Eye (tissue), 1 donor: ENCODE measurements around the gene NFKB1.

Experiments used
- DNase-seq: peaks from one replicate; pipeline ENCODE4 v3.0.0-alpha.2; 2015

NFKB1 gene

DNA sequence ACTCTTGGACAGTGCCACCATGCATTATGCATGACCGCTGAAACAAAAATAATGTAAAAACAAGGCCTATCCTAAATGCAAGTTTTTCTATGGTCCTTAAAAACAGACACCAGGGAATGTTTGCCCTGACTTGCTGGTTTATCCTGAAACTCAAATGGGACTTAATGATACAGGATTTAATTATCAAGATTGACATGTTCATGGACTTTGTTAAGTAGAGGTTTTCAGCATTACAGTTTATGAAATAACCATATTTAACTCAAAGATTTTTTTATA lies 1.3 kb downstream of the NFKB1 start:
- DNase-seq: no peak

DNA sequence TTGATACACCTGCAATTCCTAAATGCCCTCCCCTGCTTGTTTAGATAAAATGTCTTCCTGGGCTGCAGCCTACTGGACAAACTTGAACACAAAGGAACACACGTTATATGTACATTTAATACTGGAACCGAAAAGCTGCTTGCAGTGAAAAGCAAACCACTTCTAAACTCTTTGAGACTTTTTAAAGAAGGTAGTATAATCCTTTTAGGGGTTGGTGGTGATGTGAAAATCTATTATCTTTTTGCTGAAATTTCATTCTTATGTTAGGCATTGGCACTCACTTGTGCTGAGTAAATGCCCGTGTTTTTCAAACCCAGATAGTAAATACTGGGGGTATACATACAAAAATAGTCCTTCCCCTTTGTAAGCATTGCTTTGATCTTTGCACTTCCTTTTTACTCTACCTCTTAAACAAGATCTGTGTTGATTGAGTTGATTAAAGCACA lies 2.2 kb downstream of the NFKB1 start:
- peak; percentile 26 for DNase-seq

DNA sequence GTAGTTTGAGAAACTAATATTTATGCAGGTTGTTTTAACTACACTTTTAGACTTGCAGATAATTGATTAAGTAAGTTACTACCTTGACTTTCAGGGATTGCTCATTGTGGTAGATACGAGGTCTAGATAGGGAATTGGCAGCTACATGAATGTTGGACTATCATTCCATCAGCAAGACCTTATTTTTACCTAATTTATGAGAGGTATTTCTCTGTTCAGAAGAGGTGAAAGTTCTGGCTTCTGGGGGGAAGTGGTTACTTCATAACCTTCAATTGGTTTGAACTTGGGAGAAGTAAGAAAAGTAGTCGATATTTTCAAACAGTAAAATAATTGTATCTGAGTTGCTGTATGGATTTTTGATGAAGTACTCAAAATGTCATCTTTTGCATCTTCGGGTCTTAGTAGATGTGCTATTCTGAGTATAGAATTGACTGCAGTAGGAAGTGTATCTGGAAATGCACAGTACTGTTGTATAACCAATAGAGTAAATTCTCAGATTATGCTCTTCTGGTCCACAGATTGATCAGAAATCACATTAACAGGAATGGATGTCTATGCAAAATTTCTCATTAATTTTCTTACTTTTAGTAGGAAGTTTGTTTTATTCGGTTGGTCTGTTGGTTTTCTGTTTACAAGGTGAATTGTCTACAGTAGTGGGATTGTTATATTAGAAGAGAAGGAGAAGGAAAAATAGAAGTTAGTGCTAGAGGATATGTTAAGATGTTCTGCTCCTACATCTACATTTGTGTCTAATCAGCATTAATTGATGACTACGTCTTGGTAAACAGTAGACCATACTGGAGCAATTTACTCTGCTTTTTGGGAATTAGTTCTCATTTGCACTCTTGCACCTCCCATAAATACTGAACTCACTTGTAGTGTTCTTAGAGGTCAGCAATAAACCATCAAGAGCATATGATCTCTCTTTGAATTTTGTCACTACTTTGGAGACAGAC lies 3.0 kb downstream of the NFKB1 start:
- no peak for DNase-seq

DNA sequence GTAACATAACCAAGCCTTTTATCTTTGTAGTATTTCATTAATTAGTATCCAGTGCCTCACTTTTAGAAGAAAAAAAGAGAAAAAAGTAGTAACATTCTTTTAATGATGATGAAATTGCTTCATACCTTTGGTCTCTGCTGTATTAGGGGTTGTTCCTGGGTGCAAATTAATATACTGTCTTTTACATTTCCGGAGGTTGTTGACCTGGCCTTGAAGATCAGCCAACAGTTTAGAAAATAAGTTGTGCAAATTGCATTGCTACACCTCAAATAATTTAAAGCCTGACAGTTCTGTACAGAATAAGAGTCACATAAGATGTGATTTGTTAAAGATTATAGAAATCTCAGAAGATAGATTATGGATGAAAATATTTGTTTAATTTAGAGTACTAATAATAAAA lies 3.8 kb downstream of the NFKB1 start:
- DNase-seq: no peak

DNA sequence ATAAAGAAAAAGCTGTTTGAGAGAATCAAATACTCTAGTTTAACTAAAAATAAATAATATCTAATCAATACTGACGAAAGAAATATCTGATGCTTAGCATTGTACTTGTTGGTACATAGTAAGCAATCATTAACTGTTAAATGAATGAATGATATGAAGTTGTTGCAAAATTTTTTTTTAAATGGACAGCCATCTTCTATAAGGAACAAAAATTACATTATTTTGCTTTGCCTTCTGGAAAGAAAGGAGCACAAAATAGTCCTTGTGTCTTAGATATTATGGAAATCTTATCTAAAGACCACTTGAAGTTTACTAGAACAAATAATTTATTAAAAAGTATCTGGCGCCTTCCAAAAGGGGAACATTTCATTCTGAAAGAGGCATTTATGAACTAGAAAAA lies 4.5 kb downstream of the NFKB1 start:
- no peak for DNase-seq

DNA sequence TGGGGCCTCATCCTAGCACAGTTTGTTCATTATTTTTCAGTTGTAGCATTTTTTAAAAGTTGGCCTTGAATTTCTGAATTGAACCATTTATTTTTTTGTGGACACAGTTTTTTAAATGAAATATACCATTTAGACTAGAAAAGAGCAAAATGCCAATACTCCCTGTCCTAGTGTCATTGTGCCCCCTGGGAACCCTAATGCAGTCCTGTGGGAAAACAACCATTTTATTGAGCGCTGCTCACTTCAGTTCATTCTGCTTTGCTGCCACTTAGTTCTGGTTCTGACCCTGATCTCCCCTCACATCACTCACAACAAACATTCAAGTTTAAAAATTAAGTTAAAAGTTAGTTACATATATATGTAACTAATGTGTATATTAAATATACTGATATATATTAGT lies 5.4 kb downstream of the NFKB1 start:
- DNase-seq: no peak

DNA sequence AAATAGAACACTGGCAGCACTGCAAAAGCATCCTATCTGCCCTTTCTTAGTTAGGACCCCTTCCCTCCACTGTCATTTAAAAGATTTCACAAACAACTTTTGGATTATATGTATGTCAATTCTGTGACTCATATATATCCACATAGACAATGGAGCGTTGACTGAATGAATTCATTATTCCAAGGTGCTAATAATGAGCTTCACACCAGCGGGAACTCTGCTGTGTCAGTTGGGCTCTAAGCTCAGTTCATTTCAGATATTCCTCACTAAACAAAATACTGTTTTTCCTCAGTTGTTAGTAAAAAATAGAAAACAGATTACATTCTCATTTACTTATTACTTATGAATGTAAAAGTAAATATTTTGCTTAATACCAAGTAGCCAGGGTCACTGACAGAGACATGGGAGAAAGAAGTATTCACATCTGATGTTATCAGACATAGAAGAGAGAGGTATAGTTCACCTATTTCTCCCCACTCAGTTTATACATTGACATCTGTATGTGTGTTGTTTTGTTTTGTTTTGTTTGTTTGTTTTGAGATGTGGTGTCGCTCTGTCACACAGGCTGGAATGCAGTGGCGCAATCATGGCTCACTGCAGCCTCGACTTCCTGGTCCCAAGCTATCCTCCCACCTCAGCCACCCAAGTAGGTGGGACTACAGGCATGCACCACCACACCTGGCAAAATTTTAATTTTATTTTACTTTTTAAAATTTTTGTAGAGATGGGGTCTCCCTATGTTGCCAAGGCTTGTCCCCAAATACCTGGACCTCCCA lies 10.9 kb downstream of the NFKB1 start:
- DNase-seq: no peak

DNA sequence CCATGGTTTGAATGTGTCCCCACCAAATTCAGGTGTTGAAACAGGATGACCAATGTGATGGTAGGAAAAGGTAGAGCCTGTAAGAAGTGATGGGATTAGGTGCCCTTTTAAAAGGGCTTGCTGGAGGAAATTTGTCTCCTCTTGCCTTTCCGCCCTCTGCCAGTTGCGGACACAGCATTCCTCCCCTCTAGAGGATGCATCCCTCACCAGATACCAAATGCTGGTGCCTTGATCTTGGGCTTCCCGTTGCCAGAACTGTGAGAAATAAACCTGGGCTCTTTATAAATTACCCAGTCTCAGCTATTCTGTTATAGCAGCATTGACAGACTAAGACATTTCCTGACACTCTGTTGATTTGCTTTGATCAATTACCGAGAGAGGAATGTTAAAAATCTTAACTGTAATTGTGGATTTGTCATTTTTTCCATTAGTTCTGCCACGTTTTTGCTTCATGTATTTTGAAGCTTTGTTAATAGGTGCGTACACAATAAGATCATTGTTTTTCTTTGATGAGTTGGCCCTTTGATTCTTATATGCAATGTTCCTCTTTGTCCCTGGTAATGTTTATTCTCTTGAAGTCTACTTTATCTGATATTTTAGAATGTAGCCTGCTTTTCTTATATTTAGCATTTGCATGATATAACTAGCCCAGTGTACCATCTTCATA lies 13.3 kb downstream of the NFKB1 start:
- DNase-seq: no peak

DNA sequence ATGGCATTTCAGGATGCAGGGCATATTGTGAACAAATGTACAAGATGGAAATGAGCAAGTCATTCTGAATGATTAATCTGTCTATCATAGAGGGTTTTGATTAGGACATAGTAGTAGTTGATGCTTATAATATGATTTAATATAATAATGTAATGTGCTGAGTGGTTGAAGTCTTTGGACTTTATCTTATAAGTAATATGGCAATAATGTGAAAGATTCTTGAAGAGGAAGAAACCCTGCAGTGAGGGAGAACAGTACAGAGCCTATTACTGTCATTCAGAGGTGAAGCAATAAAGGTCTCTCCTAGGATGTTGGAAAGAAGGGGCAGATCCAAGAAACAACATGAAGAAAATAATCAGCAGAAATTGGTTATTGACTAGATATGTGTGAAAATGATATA lies 16.6 kb downstream of the NFKB1 start:
- DNase-seq: no peak

DNA sequence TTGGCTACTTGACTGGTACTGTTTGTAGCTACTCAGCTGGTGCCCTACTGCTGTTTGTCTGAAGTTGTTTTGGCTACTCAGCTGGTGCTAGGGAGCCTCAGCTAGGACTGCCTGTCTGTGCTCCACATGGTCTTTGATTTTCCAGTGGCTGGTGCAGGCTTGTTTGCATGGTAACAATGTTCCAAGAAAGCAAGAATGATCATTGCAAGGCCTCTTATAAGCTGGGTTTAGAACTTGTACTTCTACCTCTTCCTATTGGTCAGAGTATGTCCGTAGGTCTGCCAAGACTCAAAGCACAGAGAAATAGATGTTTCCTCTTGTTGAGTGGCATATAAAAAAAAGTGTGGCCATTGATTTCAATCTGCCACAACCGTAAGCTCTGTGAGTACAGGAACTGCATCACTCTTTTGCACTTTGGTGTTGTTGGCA lies 17.6 kb downstream of the NFKB1 start:
- DNase-seq: no peak

DNA sequence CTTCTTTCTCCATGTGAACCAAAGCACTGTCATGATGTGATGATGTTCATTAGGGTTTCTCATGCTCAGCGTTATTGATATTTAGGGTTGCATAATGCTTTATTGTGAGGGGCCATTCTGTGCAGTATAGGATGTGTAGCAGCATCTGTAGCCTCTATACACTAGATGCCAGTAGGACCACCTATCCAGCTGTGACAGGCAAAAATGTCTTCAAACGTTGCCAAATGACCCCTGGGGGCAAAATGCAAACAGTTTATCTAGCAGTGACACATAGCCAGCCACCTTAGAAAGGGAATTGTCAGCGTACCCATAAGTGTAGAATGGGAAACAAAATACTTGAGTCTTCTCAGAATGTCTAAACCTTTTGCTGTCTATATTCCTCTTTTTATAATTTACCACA lies 18.8 kb downstream of the NFKB1 start:
- DNase-seq: no peak

DNA sequence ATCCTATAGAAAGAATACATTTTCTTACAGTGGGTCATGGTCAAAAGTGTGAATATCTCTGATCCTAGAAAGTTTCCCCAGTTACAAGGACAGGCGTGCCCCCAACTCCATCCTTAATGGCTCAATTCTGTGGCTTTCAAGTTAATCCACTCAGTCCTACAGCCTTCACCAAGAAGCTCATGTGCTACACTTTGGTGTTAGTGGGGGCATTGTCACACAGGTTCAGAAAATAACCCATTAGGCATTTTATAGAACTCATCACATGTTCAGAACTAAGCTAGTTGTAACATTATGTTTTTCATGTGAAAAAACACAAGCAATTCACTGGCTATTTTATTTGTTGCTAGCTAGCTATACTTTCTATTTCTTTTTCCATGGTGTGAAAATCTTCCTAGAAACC lies 20.4 kb downstream of the NFKB1 start:
- no peak for DNase-seq

DNA sequence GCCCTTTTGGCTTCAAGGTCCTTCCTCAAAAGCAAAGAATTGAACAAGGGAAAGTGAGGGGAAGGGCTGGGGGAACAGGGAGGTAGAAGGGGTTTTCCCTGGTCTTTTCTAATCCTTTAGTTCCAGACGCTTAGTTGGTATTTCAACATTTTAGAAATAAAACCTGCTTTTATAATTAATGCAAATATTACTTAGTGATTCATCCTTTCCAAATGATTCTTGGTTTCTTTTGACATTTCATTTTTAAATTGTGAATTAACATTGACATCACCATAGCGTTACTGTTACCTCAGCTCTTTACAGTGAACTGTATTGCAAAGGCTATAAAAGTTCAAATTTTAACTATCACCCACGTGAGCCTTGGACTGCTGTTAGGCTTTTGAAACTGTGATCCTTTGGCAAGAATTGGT lies 20.9 kb downstream of the NFKB1 start:
- no peak for DNase-seq

DNA sequence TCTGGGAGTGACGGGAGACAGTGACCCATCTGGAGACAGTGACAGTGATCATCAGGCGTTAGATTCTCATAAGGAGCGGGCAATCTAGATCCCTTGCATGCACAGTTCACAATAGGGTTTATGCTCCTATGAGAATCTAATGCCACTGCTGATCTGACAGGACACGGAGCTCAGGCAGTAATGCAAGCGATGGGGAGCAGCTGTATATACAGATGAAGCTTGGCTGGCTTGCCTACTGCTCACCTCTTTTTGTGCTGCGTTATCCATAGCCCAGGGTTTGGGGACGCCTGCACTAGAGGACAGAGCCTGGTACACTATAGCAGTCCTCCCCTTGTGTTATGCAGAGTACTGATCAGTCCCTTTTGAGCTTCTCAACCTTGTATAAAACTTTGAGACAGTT lies 23.5 kb downstream of the NFKB1 start:
- no peak for DNase-seq

DNA sequence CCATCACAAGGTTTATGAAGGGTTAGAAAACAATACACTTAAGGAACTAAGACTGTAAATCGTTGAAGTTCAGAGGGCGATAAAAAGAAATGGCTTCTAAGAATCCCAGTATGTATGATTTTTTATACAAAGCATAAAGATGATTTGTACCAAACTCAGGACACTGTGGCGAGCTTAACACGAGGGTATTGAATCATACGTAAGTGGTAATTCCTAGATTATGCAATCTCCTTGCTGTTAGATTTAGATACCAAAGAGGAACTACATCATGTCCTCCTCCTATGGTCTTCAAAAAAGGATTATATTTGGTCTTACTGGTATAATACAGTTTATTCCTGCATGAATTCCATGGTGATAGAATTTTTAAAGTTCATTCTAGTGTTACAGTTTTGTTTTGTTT lies 23.9 kb downstream of the NFKB1 start:
- no peak for DNase-seq

DNA sequence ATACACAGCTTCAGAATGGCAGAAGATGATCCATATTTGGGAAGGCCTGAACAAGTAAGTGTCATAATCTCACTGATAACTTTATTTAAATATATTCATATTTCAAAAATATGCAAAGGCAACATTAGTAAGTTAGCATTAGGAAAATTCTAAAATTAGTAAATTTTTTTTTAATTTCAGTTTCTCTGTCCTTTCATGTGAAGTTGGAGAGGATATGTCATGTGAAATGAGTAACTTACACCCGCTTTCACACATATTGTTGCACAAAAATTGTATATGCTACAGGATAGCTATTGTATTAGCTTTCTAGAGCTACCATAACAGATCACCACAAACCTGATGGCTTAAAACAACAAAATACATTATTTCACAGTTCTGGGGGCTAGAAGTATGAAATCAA lies 24.3 kb downstream of the NFKB1 start:
- DNase-seq: no peak

DNA sequence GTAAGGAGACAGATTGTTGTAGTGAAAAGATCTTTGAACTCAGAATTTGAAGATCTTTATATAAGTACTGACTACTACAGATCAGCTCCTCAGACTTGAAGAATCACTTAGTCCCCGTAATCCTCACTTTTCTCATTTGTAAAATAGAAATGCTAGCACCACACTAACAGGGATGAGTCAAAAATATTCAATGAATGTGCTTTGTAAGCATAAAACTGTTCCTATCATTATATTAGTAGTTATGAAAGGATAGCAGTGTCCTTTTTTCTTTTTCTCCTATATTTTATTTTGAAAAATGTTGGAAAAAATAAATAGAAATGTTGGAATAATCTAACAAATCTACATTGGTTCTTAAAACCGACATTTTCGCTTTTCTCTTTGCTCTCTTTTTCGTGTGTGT lies 25.4 kb downstream of the NFKB1 start:
- no peak for DNase-seq

DNA sequence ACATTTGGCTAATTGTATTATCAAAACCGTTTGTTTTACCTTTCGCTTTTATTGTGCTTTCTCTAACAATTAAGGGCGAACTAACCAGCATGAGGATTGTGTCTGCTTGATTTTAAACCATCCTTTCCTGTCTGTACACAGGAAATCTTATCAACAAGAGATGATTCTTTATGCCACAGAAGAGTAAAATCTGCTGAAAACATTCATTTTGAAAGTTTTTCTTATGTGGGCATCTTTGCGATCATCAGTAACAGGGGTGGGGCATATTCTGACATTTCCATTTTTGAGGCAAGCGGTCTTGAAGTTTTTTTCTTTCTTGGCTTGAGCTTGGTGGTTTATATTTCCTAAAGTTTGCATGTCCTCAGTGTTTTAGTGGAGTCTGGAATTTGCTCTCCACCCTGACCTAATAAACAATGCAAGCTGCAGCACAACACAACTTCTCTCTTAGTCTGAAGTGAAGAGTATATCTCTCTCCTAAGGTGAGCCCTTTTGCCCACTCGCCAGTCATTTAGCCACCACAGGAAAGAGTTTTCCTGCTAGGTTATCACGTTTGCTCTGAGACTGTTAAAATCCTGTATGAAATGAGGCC lies 26.6 kb downstream of the NFKB1 start:
- DNase-seq: no peak

DNA sequence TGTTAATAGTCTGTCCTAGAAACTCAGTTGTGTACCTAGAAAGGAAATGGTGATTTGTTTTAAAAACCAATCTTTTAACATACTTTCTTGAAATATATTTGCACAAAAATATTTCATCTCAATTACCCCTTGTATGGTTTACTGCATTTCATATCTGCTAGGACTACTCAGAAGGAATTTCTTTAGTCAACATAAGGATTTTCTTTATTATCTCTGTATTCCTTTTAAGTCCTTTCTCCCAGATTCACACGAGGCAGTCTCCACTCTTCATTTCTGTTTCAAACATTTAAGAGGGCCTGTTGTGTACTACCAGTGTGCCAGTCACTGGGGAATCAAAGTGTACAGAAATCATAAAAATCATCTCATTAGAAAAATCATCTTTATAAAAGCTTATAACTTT lies 28.8 kb downstream of the NFKB1 start:
- no peak for DNase-seq

DNA sequence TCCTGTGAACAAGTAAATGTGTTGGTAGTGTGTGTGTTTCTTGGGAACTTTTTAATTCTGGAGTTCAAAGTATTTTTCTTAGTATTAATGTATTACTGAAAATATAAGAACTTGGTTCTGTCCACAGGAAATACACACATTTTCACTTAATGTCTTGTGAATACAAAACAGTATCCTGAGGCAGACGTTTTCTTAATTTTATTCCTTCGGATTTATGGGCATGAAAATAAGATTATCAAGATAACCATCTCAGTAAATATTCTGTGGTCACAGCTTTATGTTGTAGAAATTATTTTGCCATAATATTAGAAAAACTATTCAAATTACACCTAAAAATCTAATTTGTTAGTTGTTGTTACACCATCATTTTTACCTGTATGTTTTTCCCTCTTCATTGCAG lies 29.8 kb downstream of the NFKB1 start:
- DNase-seq: no peak

DNA sequence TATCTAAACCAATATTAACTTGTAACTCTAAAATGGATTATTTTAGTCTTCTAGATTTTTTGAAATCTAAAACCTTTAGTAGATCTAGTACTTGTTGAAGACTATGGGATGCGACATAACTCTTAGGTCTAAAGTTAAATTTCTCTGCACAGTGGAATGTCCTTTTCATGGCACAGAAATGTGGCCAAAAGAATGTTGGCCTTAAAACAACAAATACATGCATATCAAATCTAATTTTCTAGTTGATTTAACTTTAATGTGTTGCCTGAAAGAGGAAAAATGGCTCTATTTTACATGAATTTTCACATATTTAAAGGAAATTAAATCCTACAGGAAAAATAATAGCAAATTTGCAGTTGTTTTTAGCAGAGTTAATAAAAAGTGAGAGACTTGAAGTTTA lies 30.3 kb downstream of the NFKB1 start:
- no peak for DNase-seq

DNA sequence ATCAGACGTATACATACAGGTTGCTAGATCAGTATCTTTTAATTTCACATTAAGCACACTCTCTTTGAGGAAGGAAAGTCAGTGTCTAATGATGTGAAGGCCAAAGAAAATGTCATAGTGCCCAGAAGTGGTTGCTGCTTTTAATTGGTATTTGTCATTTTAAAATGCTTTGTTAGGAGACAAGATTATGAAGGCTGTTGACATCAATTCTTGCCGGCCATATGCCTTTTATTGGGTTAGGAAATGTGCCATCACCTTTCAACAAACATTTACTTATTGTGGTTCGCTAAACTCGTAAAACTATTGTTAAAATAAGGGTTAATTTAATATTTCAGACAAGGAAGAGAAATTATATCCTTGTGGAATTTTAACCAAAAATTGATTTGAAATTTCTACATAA lies 32.2 kb downstream of the NFKB1 start:
- no peak for DNase-seq

DNA sequence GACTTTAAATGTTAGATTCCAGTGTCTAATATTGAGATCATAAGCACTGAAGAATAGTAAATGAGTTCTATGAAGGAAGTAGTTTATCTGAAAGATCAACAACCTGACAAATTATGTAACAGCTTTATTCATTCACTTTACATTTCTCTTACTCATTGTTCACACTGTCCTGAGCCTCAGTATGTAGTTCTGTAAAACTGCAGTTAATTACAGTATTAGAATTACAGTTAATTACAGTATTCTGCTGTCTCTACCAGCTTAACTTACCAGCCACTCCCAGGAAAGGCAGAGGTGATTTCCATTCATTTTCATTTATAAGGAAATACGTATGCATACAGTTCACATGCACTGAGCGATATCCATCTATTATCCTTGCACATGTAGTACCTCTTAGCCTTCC lies 32.7 kb downstream of the NFKB1 start:
- no peak for DNase-seq

DNA sequence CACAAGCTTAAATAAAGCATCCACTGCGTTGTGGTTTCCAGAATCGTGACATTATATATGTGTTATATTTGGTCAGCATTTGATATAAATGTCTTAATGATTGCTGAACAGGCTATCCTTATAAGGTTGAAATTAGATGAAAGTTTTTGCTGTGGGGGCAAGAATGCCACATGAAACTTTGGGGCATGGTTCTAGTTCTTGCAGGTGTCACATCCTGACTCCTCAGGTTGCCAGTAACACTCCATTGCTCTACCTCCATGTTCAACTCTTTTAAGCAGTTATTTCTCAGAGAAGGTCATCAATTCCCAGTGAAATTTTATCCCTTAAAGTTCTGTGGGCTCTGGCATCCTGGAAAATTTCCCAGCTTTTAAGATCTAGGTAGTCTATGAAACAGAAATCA lies 33.7 kb downstream of the NFKB1 start:
- DNase-seq: no peak
